HG03159 (cell line): ENCODE results near the gene CDH4.

Experiments used
- ATAC-seq: cut with Tn5 transposase; IDR thresholded peaks from one replicate; pipeline ENCODE4 v1.9.1; 2021; ENCODE audit warnings: mild to moderate bottlenecking, moderate library complexity; ENCODE audit not compliant: unreplicated experiment

Gene CDH4

GRCh38 chr20:61524951-61525666 is 273.0 kb downstream of the CDH4 start:
- ATAC-seq = no peak

DNA sequence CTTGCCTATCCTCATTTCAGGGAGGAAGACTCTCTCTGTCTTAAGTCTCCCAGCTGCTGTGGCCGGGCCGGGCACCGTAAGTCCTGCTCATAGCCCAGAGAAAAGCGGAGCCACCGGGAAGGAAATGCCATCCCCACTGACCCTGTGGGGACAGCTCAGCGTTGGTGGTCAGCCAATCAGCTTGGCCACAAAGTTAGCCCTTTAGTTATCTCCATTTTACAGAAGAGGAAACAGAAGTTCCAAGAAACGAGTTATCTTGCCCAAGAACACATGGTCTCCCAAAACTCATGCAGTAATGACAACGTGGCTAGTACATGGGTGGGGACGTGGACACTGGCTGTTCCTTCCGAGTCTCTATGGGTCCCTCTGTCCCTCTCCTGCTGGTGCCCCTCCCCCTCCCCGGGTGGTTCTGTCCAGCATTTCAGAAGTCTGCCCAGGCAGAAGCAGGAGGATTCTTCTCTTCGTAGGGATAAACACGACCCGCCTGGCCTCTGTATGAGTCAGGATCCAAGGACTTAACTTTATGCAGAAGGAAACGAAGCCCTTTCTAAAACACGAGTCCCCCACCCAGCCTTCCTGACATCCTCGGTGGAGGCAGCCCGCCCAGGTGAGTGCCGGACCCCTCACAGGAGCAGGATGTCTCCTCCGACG is 273.8 kb downstream of the CDH4 start:
- no peak for ATAC-seq

GRCh38 chr20:61526907-61527306 is 274.8 kb downstream of the CDH4 start:
- no peak for ATAC-seq

DNA sequence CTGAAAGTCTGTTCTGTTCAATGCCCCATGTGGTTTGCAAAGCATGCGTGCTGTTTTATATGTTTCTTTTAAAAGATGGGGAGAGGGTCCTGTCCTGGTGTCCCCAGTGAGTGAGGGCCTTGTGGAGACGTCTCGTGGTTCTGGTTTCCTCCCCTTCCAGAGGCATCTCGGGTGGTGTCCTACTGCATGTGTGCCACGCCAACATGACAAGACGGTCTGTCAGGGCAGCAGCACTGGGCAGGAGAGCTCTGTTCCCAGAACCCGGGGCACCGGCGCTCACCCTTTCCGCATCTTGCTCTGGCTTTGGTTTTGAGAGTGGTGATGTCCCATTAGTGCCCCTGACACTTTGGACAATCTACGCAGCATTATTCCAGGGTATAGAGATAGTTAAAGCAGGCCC is 275.6 kb downstream of the CDH4 start:
- no peak for ATAC-seq

DNA sequence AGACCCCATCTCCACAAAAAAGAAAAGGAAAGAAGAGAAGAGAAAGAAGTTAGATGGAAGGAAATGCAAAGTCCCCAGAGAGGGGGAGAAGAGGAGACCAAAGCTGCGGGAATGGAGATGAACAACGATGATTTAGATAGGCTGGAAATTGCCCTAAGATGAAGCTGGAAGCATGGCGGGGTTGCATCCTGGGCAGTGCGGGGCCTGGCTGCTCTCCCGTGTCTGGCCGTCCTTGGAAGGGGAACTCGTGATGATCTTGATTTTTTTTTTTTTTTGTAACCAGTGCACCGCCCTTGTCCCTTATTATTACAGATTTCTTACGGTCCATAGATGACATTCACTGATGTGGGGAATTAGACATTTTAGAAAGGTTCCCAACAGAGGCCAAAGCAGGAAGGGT is 276.5 kb downstream of the CDH4 start:
- ATAC-seq = no peak

GRCh38 chr20:61529354-61529753 is 277.3 kb downstream of the CDH4 start:
- no peak for ATAC-seq

DNA sequence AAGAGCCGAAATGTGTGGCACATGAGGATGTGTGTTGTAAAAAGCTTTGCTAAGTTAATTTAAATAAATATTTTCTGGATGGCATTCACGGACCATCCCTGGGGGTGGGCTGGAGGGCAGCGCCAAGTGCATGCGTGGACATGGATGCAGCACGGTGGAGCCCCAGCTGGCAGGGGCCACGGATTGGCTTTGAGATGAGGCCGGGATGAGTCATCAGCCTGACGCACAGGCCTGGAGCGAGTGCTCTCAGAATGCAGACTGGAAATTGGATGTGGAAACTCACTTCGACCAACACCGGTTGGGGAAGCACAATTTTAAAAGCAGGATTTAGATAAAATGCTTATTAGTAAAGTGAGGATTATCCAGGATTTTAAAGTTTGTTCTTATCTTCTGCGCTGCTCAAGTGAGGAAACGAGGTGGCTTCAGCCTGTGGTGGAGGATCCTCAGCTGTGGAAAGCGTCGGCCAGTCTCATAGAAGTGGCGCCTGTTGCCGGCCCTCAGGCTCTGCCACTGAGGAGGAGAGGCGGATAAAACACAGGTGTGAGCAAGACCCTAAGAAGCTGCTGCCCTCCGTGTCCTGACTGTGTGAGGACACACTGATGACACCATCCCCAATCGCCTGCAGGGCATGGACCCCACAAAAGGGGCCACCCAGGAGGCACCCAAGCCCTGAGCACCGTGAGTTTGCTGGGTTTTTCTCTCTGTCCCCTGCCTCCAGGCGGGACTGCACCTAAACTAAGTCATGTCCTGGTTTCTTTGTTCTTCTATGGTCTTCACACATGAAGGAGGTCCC is 279.7 kb downstream of the CDH4 start:
- no peak for ATAC-seq

DNA sequence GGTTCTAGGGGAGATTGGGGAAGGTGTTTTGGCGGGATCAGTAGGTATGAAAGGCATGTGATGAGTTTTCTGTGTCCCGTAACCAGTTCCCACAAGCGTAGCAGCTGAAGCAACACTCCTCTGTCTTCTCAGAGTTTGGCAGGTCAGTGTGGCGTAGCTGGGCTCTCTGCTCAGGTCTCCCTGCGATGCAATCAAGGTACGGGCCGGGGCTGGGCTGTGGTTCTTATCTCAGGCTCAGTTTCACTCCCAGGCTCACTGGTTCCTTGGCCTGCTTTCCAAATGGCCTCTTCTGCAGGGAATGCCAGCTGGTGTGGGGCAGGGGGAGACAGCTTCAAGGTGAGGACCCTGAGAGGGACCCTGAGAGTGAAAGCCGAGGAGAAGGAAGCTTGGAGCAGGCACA is 280.7 kb downstream of the CDH4 start:
- ATAC-seq = no peak

DNA sequence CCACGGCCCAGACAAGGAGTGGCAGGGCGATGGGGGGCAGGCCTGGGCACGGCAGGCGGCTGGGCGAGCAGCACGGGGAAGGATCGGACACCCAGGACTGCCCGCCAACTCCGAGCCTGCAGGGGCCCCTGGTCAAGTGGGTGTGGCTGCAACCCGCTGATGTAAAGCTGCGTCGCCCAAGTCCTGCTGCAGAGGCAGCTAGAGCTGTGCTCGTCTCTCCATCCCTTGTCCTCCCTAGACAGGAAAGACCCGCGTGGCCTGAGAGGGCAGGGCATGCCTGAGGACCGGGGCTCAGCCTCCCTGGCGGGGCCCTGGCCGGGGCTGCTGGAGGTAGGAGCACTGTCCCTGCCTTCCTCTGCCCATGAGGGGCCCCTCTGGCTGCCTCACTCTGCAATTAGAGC is 281.2 kb downstream of the CDH4 start:
- ATAC-seq = no peak

GRCh38 chr20:61534346-61534745 is 282.3 kb downstream of the CDH4 start:
- no peak for ATAC-seq

GRCh38 chr20:61535091-61535490 is 283.0 kb downstream of the CDH4 start:
- no peak for ATAC-seq

GRCh38 chr20:61535536-61535935 is 283.5 kb downstream of the CDH4 start:
- ATAC-seq = no peak

- ATAC-seq = no peak
These were observed 283.9 kb downstream of the CDH4 start for GRCh38 chr20:61535956-61536355.

DNA sequence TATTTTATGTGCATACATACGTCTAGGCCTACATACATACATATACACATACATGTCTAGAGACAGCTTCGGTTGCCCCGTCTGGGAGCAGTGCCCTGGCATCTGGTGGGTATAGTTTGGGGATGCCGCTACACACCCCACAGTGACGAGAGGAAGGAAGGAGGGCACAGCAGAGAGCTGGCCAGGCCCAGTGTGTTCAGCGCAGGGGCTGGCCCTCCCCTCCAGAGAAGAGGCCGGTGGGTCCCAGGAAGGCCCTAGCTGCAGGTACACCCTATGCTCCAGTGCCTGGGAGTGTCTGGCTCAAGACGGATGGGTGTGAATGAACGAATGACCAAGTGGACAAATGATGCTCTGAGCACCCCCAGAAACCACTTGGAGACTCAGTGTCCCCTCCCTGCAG is 284.6 kb downstream of the CDH4 start:
- ATAC-seq = no peak

- no peak for ATAC-seq
These were observed 285.4 kb downstream of the CDH4 start for GRCh38 chr20:61537239-61538182.

- ATAC-seq = no peak
These were observed 286.3 kb downstream of the CDH4 start for GRCh38 chr20:61538183-61538942.

GRCh38 chr20:61538943-61539265 is 286.8 kb downstream of the CDH4 start:
- no peak for ATAC-seq

DNA sequence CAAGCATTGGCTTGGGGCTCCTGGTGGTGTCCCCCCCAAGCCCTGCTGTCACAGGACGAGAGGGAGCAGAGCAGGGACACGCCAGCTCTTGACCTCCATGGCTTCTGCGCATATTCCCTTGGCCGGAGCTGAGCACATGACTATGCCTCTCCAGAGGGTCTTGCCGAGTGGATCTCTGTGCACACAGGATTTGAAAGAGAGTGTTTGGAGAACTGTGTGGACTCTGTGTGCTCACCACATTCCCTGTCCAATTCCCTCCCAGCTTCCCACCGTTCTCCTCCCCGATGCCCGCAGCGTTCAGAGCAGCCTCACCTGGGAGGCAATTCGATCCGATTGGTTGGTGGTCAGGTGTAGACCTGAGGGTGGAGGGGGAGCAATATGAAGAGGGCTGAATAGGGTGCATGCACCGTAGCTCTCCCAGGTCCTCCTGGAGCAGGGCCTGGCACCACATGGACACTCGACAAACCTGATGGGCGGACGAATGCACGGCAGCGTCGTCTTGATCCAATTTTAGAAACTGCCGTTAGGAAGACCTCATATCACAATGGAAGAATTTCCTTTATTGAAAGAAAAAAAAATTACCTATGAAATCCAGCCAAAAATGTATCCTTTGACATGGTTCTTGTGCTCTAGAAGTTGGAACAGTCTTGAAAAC is 287.8 kb downstream of the CDH4 start:
- no peak for ATAC-seq

DNA sequence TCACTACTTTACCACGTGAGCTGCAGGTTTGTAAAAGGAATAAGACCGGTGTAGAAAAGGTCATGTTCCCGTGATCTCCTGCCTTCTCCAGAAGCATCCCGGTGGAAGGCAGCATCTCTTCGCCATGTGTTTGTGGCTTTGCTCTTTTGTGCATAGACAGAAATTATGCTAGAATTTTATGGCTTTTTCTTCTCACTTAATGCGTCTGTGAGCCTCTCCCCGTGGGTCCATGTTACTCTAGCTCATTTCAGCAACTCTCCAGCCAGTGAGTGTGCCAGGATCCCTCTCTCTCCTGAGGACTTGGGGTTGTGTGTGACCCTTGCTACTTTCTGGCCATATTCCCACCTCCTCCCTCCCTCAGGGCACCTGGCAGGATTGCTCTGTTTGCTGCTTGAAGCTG is 289.5 kb downstream of the CDH4 start:
- ATAC-seq = no peak

DNA sequence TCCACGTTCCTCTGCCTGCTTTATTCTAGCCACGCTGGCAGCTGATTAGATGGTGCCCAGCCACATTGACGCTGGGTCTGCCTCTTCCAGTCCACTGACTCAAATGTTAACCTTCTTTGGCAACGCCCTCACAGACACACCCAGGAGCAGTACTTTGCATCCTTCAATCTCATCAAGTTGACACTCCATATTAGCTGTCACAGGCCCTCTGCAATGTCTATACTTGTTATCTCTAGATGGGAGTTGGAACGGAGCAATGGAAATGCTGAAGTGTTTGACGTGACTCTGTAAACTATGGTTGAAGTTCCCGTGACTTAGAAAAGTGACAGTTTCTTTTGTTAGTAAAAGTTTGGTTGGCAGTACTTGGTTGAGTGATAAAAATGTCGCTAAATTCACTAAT is 291.0 kb downstream of the CDH4 start:
- ATAC-seq = no peak
